GM12801 (cell line): ENCODE data around the gene LINC00305.

Experiments used
- TF ChIP-seq, protein P1 (sequence below): IDR thresholded peaks from one replicate; pipeline ENCODE4 v1.5.1; 2011; ENCODE audit warnings: control low read depth; ENCODE audit not compliant: insufficient read length; ENCODE audit errors: extremely low read depth

Gene LINC00305

DNA sequence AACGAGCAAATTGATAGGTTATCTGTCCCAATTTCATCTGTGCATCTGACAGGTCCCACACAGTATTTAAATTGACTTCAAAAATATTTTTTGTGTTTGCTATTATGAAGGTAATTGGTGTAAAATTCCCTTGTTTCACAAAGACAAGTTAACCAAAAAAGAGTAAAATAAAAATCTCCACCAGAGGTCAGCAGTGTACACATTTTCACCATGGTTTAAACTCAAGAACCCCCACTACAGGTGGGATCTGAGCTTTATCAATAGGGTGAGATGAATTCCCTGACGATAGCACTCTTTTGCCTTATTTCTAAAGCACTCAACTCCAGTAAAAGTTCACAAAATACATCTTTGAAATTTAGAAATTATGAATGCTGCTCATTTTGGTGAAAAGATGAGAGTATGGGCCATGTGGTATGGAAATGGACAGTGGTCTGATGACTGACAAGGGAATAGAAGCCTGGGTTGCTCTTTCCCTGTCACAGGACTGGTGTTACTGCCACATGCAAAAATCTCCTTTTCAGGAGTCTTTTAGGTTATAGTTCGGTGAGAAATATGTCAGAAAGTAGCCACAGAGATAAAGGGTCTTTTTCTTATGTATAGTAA is 111.0 kb downstream of the LINC00305 start:
- TF ChIP-seq, protein P1, sequence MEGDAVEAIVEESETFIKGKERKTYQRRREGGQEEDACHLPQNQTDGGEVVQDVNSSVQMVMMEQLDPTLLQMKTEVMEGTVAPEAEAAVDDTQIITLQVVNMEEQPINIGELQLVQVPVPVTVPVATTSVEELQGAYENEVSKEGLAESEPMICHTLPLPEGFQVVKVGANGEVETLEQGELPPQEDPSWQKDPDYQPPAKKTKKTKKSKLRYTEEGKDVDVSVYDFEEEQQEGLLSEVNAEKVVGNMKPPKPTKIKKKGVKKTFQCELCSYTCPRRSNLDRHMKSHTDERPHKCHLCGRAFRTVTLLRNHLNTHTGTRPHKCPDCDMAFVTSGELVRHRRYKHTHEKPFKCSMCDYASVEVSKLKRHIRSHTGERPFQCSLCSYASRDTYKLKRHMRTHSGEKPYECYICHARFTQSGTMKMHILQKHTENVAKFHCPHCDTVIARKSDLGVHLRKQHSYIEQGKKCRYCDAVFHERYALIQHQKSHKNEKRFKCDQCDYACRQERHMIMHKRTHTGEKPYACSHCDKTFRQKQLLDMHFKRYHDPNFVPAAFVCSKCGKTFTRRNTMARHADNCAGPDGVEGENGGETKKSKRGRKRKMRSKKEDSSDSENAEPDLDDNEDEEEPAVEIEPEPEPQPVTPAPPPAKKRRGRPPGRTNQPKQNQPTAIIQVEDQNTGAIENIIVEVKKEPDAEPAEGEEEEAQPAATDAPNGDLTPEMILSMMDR: no peak

DNA sequence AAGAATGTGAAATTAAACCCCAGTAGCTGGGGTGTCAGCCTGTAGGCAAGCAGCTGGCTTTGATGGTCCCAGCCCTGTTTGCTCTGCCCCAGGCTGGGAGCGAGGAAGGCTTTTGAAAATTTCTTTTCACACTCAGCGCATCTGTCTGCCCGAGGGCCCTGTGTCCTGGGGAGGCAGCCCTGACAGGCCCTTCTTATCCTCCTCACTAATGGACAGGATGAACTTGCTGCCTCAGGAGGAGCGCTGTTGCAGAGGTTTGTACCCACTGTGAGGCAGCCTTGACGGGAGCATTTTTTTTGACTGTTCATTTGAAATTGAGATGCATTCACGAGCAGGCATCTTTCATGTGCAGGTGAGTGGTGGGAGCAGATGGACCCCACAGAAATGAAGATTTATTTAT is 116.6 kb downstream of the LINC00305 start:
- TF ChIP-seq, protein P1: no peak

GRCh38 chr18:64031411-64031810 is 117.5 kb downstream of the LINC00305 start:
- TF ChIP-seq, protein P1: no peak
